GM23338 (cell line): ENCODE data around the gene PPDPF.

Experiments
- EZH2 ChIP-seq: fragments of 200-600 bp; sonication (generic); IDR thresholded peaks from one replicate; pipeline ENCODE4 v1.8.0; 2017; ENCODE audit warnings: antibody characterized with exemption, mild to moderate bottlenecking, low read depth; ENCODE audit not compliant: unreplicated experiment
- EZH2phosphoT487 ChIP-seq: fragments of 200-600 bp; sonication (generic); IDR thresholded peaks from one replicate; pipeline ENCODE4 v1.8.1; 2018; ENCODE audit warnings: antibody characterized with exemption; ENCODE audit not compliant: unreplicated experiment
- POLR2AphosphoS5 ChIP-seq: IDR thresholded peaks from 2 replicates; pipeline ENCODE4 v1.6.1; 2016; ENCODE audit warnings: antibody characterized with exemption, low read depth
- STAT1 ChIP-seq: IDR thresholded peaks from one replicate; pipeline ENCODE4 v1.6.1; 2016; ENCODE audit warnings: antibody characterized with exemption; ENCODE audit not compliant: unreplicated experiment
- ZNF114 ChIP-seq: fragments of 250-450 bp; sonication (Bioruptor Pico); IDR thresholded peaks from 2 replicates; pipeline ENCODE4 v1.5.0; 2020; ENCODE audit warnings: mild to moderate bottlenecking, moderate library complexity
- ZNF331 ChIP-seq: fragments of 250-450 bp; sonication (Bioruptor Pico); IDR thresholded peaks from 2 replicates; pipeline ENCODE4 v1.5.0; 2020; ENCODE audit warnings: low read depth, mild to moderate bottlenecking, moderate library complexity
- TF ChIP-seq, protein P1 (sequence below), 2 experiments: fragments of 200-600 bp in 1 of 2; sonication (generic) in 1 of 2; conservative IDR thresholded peaks; 2 replicates each; pipeline versions ENCODE4 v1.5.1 to v1.6.1; 2016 to 2017; ENCODE audit warnings: antibody characterized with exemption in 2 of 2, low read depth in 2 of 2, mild to moderate bottlenecking in 2 of 2, moderate library complexity in 1 of 2
- TF ChIP-seq, protein P2 (sequence below): IDR thresholded peaks from one replicate; pipeline ENCODE4 v1.6.1; 2018; ENCODE audit warnings: antibody characterized with exemption; ENCODE audit not compliant: unreplicated experiment
- TF ChIP-seq, protein P3 (sequence below): IDR thresholded peaks from 2 replicates; pipeline ENCODE4 v1.6.1; 2016; ENCODE audit warnings: antibody characterized with exemption

DNA sequence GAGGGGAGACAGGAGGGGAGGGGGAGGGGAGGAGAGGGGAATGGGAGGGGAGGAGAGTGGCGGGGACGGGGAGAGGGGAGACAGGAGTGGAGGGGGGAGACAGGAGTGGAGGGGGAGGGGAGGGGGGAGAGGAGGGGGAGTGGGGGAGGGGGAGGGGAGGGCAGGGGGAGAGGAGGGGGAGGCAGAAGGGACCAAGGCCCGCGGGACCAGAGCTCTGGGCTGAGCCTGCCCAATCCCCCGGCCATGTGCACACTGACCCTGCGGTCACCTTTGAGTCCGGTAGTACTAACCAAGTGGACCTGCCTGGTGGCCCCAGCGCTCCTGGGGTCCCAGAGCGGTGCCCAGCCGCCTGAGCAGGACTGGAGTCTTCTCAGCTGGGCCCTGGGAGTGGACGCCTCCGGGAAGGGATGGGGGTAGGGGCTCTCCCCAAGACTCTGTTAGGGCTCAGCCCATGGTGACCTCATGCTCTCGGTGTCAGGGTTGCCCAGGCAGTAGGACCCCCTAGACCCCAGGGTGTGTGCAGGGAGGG lies 47.6 kb upstream of the PPDPF start:
- TF ChIP-seq ZNF114 (CRISPR knock-in tag) (no peak), EZH2phosphoT487 (no peak), POLR2AphosphoS5 (no peak), ZNF331 (CRISPR knock-in tag) (no peak), EZH2 (no peak), STAT1 (no peak)
- TF ChIP-seq, protein P1, sequence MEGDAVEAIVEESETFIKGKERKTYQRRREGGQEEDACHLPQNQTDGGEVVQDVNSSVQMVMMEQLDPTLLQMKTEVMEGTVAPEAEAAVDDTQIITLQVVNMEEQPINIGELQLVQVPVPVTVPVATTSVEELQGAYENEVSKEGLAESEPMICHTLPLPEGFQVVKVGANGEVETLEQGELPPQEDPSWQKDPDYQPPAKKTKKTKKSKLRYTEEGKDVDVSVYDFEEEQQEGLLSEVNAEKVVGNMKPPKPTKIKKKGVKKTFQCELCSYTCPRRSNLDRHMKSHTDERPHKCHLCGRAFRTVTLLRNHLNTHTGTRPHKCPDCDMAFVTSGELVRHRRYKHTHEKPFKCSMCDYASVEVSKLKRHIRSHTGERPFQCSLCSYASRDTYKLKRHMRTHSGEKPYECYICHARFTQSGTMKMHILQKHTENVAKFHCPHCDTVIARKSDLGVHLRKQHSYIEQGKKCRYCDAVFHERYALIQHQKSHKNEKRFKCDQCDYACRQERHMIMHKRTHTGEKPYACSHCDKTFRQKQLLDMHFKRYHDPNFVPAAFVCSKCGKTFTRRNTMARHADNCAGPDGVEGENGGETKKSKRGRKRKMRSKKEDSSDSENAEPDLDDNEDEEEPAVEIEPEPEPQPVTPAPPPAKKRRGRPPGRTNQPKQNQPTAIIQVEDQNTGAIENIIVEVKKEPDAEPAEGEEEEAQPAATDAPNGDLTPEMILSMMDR (conservative IDR thresholded peaks at IDR 0.05; ENCODE audit: low read depth in 2 of 2): no peak
- TF ChIP-seq, protein P2, sequence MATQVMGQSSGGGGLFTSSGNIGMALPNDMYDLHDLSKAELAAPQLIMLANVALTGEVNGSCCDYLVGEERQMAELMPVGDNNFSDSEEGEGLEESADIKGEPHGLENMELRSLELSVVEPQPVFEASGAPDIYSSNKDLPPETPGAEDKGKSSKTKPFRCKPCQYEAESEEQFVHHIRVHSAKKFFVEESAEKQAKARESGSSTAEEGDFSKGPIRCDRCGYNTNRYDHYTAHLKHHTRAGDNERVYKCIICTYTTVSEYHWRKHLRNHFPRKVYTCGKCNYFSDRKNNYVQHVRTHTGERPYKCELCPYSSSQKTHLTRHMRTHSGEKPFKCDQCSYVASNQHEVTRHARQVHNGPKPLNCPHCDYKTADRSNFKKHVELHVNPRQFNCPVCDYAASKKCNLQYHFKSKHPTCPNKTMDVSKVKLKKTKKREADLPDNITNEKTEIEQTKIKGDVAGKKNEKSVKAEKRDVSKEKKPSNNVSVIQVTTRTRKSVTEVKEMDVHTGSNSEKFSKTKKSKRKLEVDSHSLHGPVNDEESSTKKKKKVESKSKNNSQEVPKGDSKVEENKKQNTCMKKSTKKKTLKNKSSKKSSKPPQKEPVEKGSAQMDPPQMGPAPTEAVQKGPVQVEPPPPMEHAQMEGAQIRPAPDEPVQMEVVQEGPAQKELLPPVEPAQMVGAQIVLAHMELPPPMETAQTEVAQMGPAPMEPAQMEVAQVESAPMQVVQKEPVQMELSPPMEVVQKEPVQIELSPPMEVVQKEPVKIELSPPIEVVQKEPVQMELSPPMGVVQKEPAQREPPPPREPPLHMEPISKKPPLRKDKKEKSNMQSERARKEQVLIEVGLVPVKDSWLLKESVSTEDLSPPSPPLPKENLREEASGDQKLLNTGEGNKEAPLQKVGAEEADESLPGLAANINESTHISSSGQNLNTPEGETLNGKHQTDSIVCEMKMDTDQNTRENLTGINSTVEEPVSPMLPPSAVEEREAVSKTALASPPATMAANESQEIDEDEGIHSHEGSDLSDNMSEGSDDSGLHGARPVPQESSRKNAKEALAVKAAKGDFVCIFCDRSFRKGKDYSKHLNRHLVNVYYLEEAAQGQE: no peak
- TF ChIP-seq, protein P3, sequence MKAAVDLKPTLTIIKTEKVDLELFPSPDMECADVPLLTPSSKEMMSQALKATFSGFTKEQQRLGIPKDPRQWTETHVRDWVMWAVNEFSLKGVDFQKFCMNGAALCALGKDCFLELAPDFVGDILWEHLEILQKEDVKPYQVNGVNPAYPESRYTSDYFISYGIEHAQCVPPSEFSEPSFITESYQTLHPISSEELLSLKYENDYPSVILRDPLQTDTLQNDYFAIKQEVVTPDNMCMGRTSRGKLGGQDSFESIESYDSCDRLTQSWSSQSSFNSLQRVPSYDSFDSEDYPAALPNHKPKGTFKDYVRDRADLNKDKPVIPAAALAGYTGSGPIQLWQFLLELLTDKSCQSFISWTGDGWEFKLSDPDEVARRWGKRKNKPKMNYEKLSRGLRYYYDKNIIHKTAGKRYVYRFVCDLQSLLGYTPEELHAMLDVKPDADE: no peak
